ENCODE results near the gene S100A3.

GRCh38 chr1:153535242-153536011, 13.6 kb downstream of the S100A3 start, which contains the start of gene S100A6:
- TF ChIP-seq CTCF (IDR thresholded peaks at IDR 0.05; ENCODE audit: low read depth, low read length, missing input control) (no peak), RAD21 (IDR thresholded peaks at IDR 0.05) (no peak), ATF3 (IDR thresholded peaks at IDR 0.05) (no peak), GABPA (IDR thresholded peaks at IDR 0.05 in 1 of 2, conservative IDR thresholded peaks at IDR 0.05 in 1 of 2) (no peak), EGR1 (IDR thresholded peaks at IDR 0.05; ENCODE audit: low read depth in 2 of 2) (no peak), TAF1 (conservative IDR thresholded peaks at IDR 0.05) (no peak), REST (IDR thresholded peaks at IDR 0.05) (no peak), YY1 (IDR thresholded peaks at IDR 0.05) (no peak), NR2F2 (IDR thresholded peaks at IDR 0.05) (no peak), RXRA (IDR thresholded peaks at IDR 0.05) (no peak)
- TF ChIP-seq, protein P1, sequence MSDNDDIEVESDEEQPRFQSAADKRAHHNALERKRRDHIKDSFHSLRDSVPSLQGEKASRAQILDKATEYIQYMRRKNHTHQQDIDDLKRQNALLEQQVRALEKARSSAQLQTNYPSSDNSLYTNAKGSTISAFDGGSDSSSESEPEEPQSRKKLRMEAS (IDR thresholded peaks at IDR 0.05), result no peak
